K562 (cell line): ENCODE data around the gene EML6. TPM values are rescaled to one million over a fixed set of nuclear protein-coding genes. Genes with fewer than 3 reads are reported as not detected.

Experiments used
- AFF1 ChIP-seq, 2 experiments: fragments of 450-650 bp; IDR thresholded peaks; 2 replicates each; pipeline ENCODE4 v1.6.1; 2018; ENCODE audit warnings: mild to moderate bottlenecking in 2 of 2, low read depth in 1 of 2; ENCODE audit not compliant: partially characterized antibody in 2 of 2
- CBFA2T2 ChIP-seq: fragments of 450-650 bp; conservative IDR thresholded peaks from 2 replicates; pipeline ENCODE4 v1.6.1; 2017; ENCODE audit warnings: mild to moderate bottlenecking
- CCAR2 ChIP-seq: fragments of 200-400 bp; formaldehyde crosslinking; IDR thresholded peaks from 2 replicates; pipeline ENCODE4 v1.6.1; 2017; ENCODE audit warnings: mild to moderate bottlenecking, low read depth, low read length
- CXXC5 ChIP-seq: fragments of 250-450 bp; sonication (Bioruptor Pico); IDR thresholded peaks from 2 replicates; pipeline ENCODE4 v1.8.0; 2022; ENCODE audit warnings: inconsistent platforms, mild to moderate bottlenecking, moderate library complexity
- DACH1 ChIP-seq: fragments of 450-650 bp; IDR thresholded peaks from 2 replicates; pipeline ENCODE4 v1.6.1; 2018; ENCODE audit not compliant: partially characterized antibody
- ELF2 ChIP-seq: fragments of 250-450 bp; sonication (Bioruptor Pico); IDR thresholded peaks from 2 replicates; pipeline ENCODE4 v1.5.0; 2021; ENCODE audit warnings: mild to moderate bottlenecking
- FIP1L1 ChIP-seq: fragments of 200-400 bp; formaldehyde crosslinking; IDR thresholded peaks from 2 replicates; pipeline ENCODE4 v1.6.1; 2018; ENCODE audit warnings: mild to moderate bottlenecking, low read depth, low read length; ENCODE audit not compliant: poor library complexity, severe bottlenecking
- HDAC1 ChIP-seq, 2 experiments: fragments of 450-650 bp; IDR thresholded peaks; 2 replicates each; pipeline ENCODE4 v1.6.1; 2016 to 2017; ENCODE audit warnings: inconsistent platforms in 1 of 2, mild to moderate bottlenecking in 1 of 2, moderate library complexity in 1 of 2
- ILK ChIP-seq: fragments of 450-650 bp; IDR thresholded peaks from 2 replicates; pipeline ENCODE4 v1.6.1; 2016; ENCODE audit warnings: missing genetic modification characterization, low read depth, mild to moderate bottlenecking, missing compliant biosample characterization, moderate library complexity, borderline replicate concordance
- LCOR ChIP-seq: sonication (generic); formaldehyde crosslinking; IDR thresholded peaks from 2 replicates; pipeline ENCODE4 v1.8.0; 2022; ENCODE audit warnings: mild to moderate bottlenecking, missing genetic modification reagents
- NRF1 ChIP-seq, 2 experiments: fragments of 450-650 bp; IDR thresholded peaks in 1 of 2; conservative IDR thresholded peaks in 1 of 2; 2 replicates each; pipeline ENCODE4 v1.6.1; 2014; ENCODE audit warnings: mild to moderate bottlenecking in 2 of 2
- RB1 ChIP-seq: fragments of 450-650 bp; IDR thresholded peaks from 2 replicates; pipeline ENCODE4 v1.6.1; 2017; ENCODE audit warnings: low read depth, mild to moderate bottlenecking
- TAF1 ChIP-seq: IDR thresholded peaks from 2 replicates; pipeline ENCODE4 v1.6.1; 2011; ENCODE audit warnings: mild to moderate bottlenecking, low read length, moderate library complexity; ENCODE audit not compliant: insufficient read depth, control insufficient read depth, severe bottlenecking; ENCODE audit errors: extremely low read depth
- XRCC3 ChIP-seq: fragments of 450-650 bp; IDR thresholded peaks from 2 replicates; pipeline ENCODE4 v1.6.1; 2017; ENCODE audit warnings: mild to moderate bottlenecking, moderate library complexity
- YY1 ChIP-seq, 3 experiments: IDR thresholded peaks; 2 replicates each; pipeline ENCODE4 v1.6.1; 2011; ENCODE audit warnings: low read length in 2 of 3, mild to moderate bottlenecking in 2 of 3, moderate library complexity in 2 of 3, borderline replicate concordance in 1 of 3, control low read depth in 1 of 3, low read depth in 1 of 3; ENCODE audit not compliant: insufficient read depth in 3 of 3, insufficient replicate concordance in 2 of 3, control insufficient read depth in 1 of 3, insufficient read length in 1 of 3; ENCODE audit errors: extremely low read depth in 1 of 3
- ZMIZ1 ChIP-seq, 2 experiments: fragments of 150-350 bp in 1 of 2; IDR thresholded peaks; 2 replicates each; pipeline ENCODE4 v1.6.1; 2012 to 2016; ENCODE audit warnings: low read depth in 2 of 2, low read length in 2 of 2, mild to moderate bottlenecking in 1 of 2, moderate library complexity in 1 of 2
- ZNF239 ChIP-seq: fragments of 250-450 bp; sonication (Bioruptor Pico); IDR thresholded peaks from 2 replicates; pipeline ENCODE4 v1.4.0; 2020; ENCODE audit warnings: mild to moderate bottlenecking
- ZNF561 ChIP-seq: fragments of 450-650 bp; formaldehyde crosslinking; conservative IDR thresholded peaks from 2 replicates; pipeline ENCODE4 v1.4.0; 2020; ENCODE audit warnings: mild to moderate bottlenecking, moderate library complexity
- ZNF764 ChIP-seq: fragments of 250-450 bp; sonication (Bioruptor Pico); IDR thresholded peaks from 2 replicates; pipeline ENCODE4 v1.4.0; 2020; ENCODE audit warnings: low read depth, mild to moderate bottlenecking, moderate library complexity
- polyA plus RNA-seq, 8 experiments: library from polyadenylated mRNA; depleted of rRNA in 4 of 8; stranded (reverse) in 5 of 8; unstranded in 3 of 8; fragments of >200 nt; fragmentation: Nextera tagmentation in 2 of 8; fragmentation: Illumina TruSeq in 1 of 8; extraction: Ambion mirVana in 2 of 8; extraction: Trizol in 1 of 8; gene quantifications; 2 replicates each; pipeline versions ENCODE4 v1.2.1 to v1.2.3, GENCODE V29; 2011 to 2014; ENCODE audit warnings: inconsistent platforms in 1 of 8, missing spikeins in 1 of 8
- total RNA-seq, 7 experiments: library from RNA; depleted of rRNA in 6 of 7; stranded (reverse); fragments of >200 nt in 6 of 7; fragmentation: Illumina TruSeq in 2 of 7; extraction: Trizol in 2 of 7; gene quantifications; 2 replicates each; pipeline versions ENCODE4 v1.2.1 to v1.2.3, GENCODE V29; 2011 to 2021; ENCODE audit warnings: low replicate concordance in 1 of 7

The EML6 gene
- total and polyA plus RNA-seq, 9 of the 15 experiments (the other 6 are each of a cell fraction or from before 2014, with no cell fraction given): 0.07 to 0.56 (median 0.25) TPM

- TF ChIP-seq NRF1 (conservative IDR thresholded peaks at IDR 0.05 in 1 of 2, IDR thresholded peaks at IDR 0.05 in 1 of 2) (0 out of 4 replicates have a peak, but pooled peaks have one; percentile 13 to 27), YY1 (IDR thresholded peaks at IDR 0.05; ENCODE audit: borderline replicate concordance in 1 of 3, control insufficient read depth in 1 of 3, extremely low read depth in 1 of 3, insufficient read depth in 3 of 3, insufficient read length in 1 of 3, insufficient replicate concordance in 2 of 3, low read depth in 1 of 3, low read length in 2 of 3) (peak in 1 of 3 experiments; percentile 17), FIP1L1 (no peak), XRCC3 (no peak), ZMIZ1 (IDR thresholded peaks at IDR 0.05; ENCODE audit: low read depth in 2 of 2, low read length in 2 of 2) (0 out of 4 replicates have a peak, but pooled peaks of 1 of the 2 experiments have one; percentile 68), ZNF239 (CRISPR knock-in tag) (no peak), DACH1 (no peak), ZNF561 (no peak), CCAR2 (no peak), HDAC1 (IDR thresholded peaks at IDR 0.05) (no peak), TAF1 (peak; percentile 61), AFF1 (IDR thresholded peaks at IDR 0.05; ENCODE audit: low read depth in 1 of 2, partially characterized antibody in 2 of 2) (peak; percentile 19 to 57), CXXC5 (CRISPR knock-in tag) (peak; percentile 63), ELF2 (CRISPR knock-in tag) (no peak), ZNF764 (CRISPR knock-in tag) (no peak), LCOR (CRISPR knock-in tag) (no peak), RB1 (peak; percentile 41; the same call in 1 of the 2 replicates), ILK (tag) (no peak), CBFA2T2 (no peak; the same call in 1 of the 2 replicates)
Measured at GRCh38 chr2:54955358-54956110, 232.1 kb downstream of the EML6 start (continued).
